Smooth muscle cell (in vitro differentiated cells): Measurements from ENCODE around the gene IRF8. TPM values are rescaled to one million over a fixed set of nuclear protein-coding genes. Genes with fewer than 3 reads are reported as not detected.

ENCODE experiments used
- DNase-seq: peaks from one replicate; lab custom pipeline; 2025; ENCODE audit not compliant: unreplicated experiment; lab: John Stamatoyannopoulos, UW
- H2AFZ ChIP-seq: fragments of 200-600 bp; sonication (generic); 2 replicates; pipeline ENCODE4 v1.6.0; 2016; ENCODE audit warnings: antibody characterized with exemption, low read depth, mild to moderate bottlenecking
- H3F3A ChIP-seq: fragments of 200-600 bp; sonication (generic); 2 replicates; pipeline ENCODE4 v1.6.0; 2017; ENCODE audit warnings: antibody characterized with exemption, low read depth
- H3K27ac ChIP-seq: fragments of 200-600 bp; sonication (generic); 2 replicates; pipeline ENCODE4 v1.5.1; 2016; ENCODE audit warnings: low read depth, mild to moderate bottlenecking
- H3K27me3 ChIP-seq: fragments of 200-600 bp; sonication (generic); 2 replicates; pipeline ENCODE4 v1.6.1; 2016; ENCODE audit warnings: low read depth, mild to moderate bottlenecking
- H3K36me3 ChIP-seq: fragments of 200-600 bp; sonication (generic); 2 replicates; pipeline ENCODE4 v1.5.1; 2016; ENCODE audit warnings: low read depth
- H3K4me1 ChIP-seq: fragments of 200-600 bp; sonication (generic); 2 replicates; pipeline ENCODE4 v1.5.1; 2016; ENCODE audit warnings: low read depth
- H3K4me2 ChIP-seq: fragments of 200-600 bp; sonication (generic); 2 replicates; pipeline ENCODE4 v1.6.0; 2016; ENCODE audit warnings: mild to moderate bottlenecking
- H3K4me3 ChIP-seq: fragments of 200-600 bp; sonication (generic); 2 replicates; pipeline ENCODE4 v1.5.1; 2016; ENCODE audit warnings: mild to moderate bottlenecking
- H3K79me2 ChIP-seq: fragments of 200-600 bp; sonication (generic); 2 replicates; pipeline ENCODE4 v1.6.0; 2016; ENCODE audit warnings: low read depth, mild to moderate bottlenecking
- H3K9ac ChIP-seq: fragments of 200-600 bp; sonication (generic); 2 replicates; pipeline ENCODE4 v1.6.0; 2016; ENCODE audit warnings: low read depth
- H3K9me3 ChIP-seq: fragments of 200-600 bp; sonication (generic); replicated peaks from 2 replicates; pipeline ENCODE4 v1.5.1; 2016; ENCODE audit warnings: low read depth
- H4K20me1 ChIP-seq: fragments of 200-600 bp; sonication (generic); 2 replicates; pipeline ENCODE4 v1.6.0; 2016; ENCODE audit warnings: low read depth
- CTCF ChIP-seq: fragments of 200-600 bp; sonication (generic); IDR thresholded peaks from 2 replicates; pipeline ENCODE4 v1.5.1; 2017; ENCODE audit warnings: borderline replicate concordance, mild to moderate bottlenecking, antibody characterized with exemption; ENCODE audit not compliant: insufficient read depth, poor library complexity, severe bottlenecking
- WGBS: methylation state at CpG from one replicate; pipeline ENCODE4 v1.1.7; 2016; ENCODE audit warnings: low lambda C conversion rate; 5-methylcytosine and 5-hydroxymethylcytosine counted together
- polyA plus RNA-seq: library from polyadenylated mRNA; unstranded; fragments of >200 nt; fragmentation: Nextera tagmentation; extraction: Ambion mirVana; gene quantifications from 2 replicates; pipeline ENCODE4 v1.2.1, GENCODE V29; 2016
- total RNA-seq: library from RNA; depleted of rRNA; stranded (reverse); fragments of >200 nt; gene quantifications from 2 replicates; pipeline ENCODE4 v1.2.3, GENCODE V29; 2014

IRF8 gene
- total and polyA plus RNA-seq, 2 experiments from 2014 or later, result 0.88 to 3.4 TPM

- no peak overlapping the region for H2AFZ ChIP-seq
- no peak for TF ChIP-seq CTCF
- no peaks in the 10 kb centered on the region for H3K36me3 ChIP-seq
- H3K9ac ChIP-seq, result no peak overlapping the region
- H3K27me3 ChIP-seq, result peaks cover 53% of the 10 kb centered on the region
- no peak overlapping the region for H3K4me3 ChIP-seq
- H3K27ac ChIP-seq, result no peak overlapping the region
- H3K79me2 ChIP-seq, result no peaks in the 10 kb centered on the region
- no peaks in the 10 kb centered on the region for H3F3A ChIP-seq
- H3K4me2 ChIP-seq, result no peak overlapping the region
- no peaks in the 10 kb centered on the region for H4K20me1 ChIP-seq
- H3K4me1 ChIP-seq, result no peaks in the 10 kb centered on the region
- DNase-seq, result no peak
- 91% methylated on average over 13 of the region's 13 CpGs for WGBS
- H3K9me3 ChIP-seq, result no peaks in the 10 kb centered on the region
Observed at GRCh38 chr16:85884808-85885463, 14.0 kb upstream of the IRF8 start.

- H3K79me2 ChIP-seq, result no peaks in the 10 kb centered on the region
- H3K9me3 ChIP-seq, result no peaks in the 10 kb centered on the region
- no peaks in the 10 kb centered on the region for H3K4me1 ChIP-seq
- TF ChIP-seq CTCF, result no peak
- no peaks in the 10 kb centered on the region for H4K20me1 ChIP-seq
- no peak overlapping the region for H3K9ac ChIP-seq
- no peak overlapping the region for H3K4me2 ChIP-seq
- H3K27me3 ChIP-seq, result peaks cover 53% of the 10 kb centered on the region
- no peaks in the 10 kb centered on the region for H3F3A ChIP-seq
- no peak overlapping the region for H3K4me3 ChIP-seq
- H3K36me3 ChIP-seq, result no peaks in the 10 kb centered on the region
- no peak overlapping the region for H2AFZ ChIP-seq
- no peak overlapping the region for H3K27ac ChIP-seq
- no peak for DNase-seq
- 86% methylated on average over 6 of the region's 6 CpGs for WGBS
Observed at GRCh38 chr16:85885537-85885936, 13.4 kb upstream of the IRF8 start.

- H3K4me2 ChIP-seq, result peak overlapping the region; percentile 63
- WGBS, result 41% methylated on average over 5 of the region's 5 CpGs
- H3K27me3 ChIP-seq, result peaks cover 39% of the 10 kb centered on the region
- no peaks in the 10 kb centered on the region for H3K36me3 ChIP-seq
- no peak for DNase-seq
- no peaks in the 10 kb centered on the region for H3K79me2 ChIP-seq
- H2AFZ ChIP-seq, result no peak overlapping the region
- no peaks in the 10 kb centered on the region for H3K4me1 ChIP-seq
- H3K9ac ChIP-seq, result no peak overlapping the region
- peak overlapping the region; percentile 58 for H3K27ac ChIP-seq
- TF ChIP-seq CTCF, result no peak
- no peaks in the 10 kb centered on the region for H3F3A ChIP-seq
- no peaks in the 10 kb centered on the region for H4K20me1 ChIP-seq
- no peaks in the 10 kb centered on the region for H3K9me3 ChIP-seq
- no peak overlapping the region for H3K4me3 ChIP-seq
Observed at GRCh38 chr16:85888405-85889331, 10.3 kb upstream of the IRF8 start.
